K562 (cell line): ENCODE data around the gene C1orf116. TPM values are rescaled to one million over a fixed set of nuclear protein-coding genes. Genes with fewer than 3 reads are reported as not detected.

Experiments
- ATAC-seq: fragments of 200-7000 bp; cut with Tn5 transposase; 3 replicates; pipeline ENCODE4 v1.9.1; 2020; ENCODE audit warnings: moderate library complexity
- BruUV-seq: library from RNA; stranded (reverse); fragments of 400-500 nt; replicated peaks from 2 replicates; lab custom pipeline; 2021; lab: Mats Ljungman, UMichigan
- CTCF ChIA-PET: fragments of 300-600 bp; formaldehyde crosslinking; extraction: SDS; loops from one replicate; lab custom pipeline; 2021; ENCODE audit warnings: low intra/inter-chr PET ratio; lab: Yijun Ruan, JAX
- POLR2A ChIA-PET: fragments of 300-600, 350-650 bp; sonication (Branson Sonifier 250); formaldehyde crosslinking; extraction: SDS; loops from one replicate; lab custom pipeline; 2021; ENCODE audit warnings: antibody characterized with exemption, inconsistent platforms; lab: Yijun Ruan, JAX
- DNase-seq, 4 experiments: peaks; one replicate each; pipeline versions ENCODE4 v3.0.0 to v3.0.0-alpha.2; 2011 to 2018; ENCODE audit warnings: low spot score in 3 of 4, mixed read lengths in 3 of 4; ENCODE audit errors: extremely low read depth in 1 of 4
- FAIRE-seq: peaks from 2 replicates; lab custom pipeline; 2011; peaks lifted over from hg19 to GRCh38; lab: Jason Lieb, UNC
- H2AFZ ChIP-seq: 2 replicates; pipeline ENCODE4 v1.6.0; 2011; ENCODE audit warnings: low read depth, low read length, control low read depth, inconsistent platforms
- H3K27ac ChIP-seq: fragments of 200-600 bp; 3 replicates; pipeline ENCODE4 v1.8.0; 2011; ENCODE audit warnings: low read depth, mild to moderate bottlenecking, control low read depth, inconsistent platforms, low read length, moderate library complexity, mixed read lengths; ENCODE audit errors: extremely low read depth
- H3K27me3 ChIP-seq, 2 experiments: fragments of 300-600 bp in 1 of 2; 2 replicates in 1 of 2; 3 replicates in 1 of 2; pipeline versions ENCODE4 v1.6.0 to v1.8.0; 2011; ENCODE audit warnings: inconsistent platforms in 2 of 2, low read length in 2 of 2, mild to moderate bottlenecking in 1 of 2, mixed read lengths in 1 of 2, moderate library complexity in 1 of 2; ENCODE audit not compliant: control insufficient read depth in 2 of 2, insufficient read depth in 2 of 2
- H3K36me3 ChIP-seq: fragments of 300-600 bp; 3 replicates; pipeline ENCODE4 v1.8.0; 2011; ENCODE audit warnings: mild to moderate bottlenecking, low read length, inconsistent platforms; ENCODE audit not compliant: control insufficient read depth, insufficient read depth
- H3K4me1 ChIP-seq, 2 experiments: fragments of 200-600 bp in 1 of 2; replicated peaks in 1 of 2; 2 replicates in 1 of 2; 3 replicates in 1 of 2; pipeline versions ENCODE4 v1.5.1 to v1.8.0; 2011; ENCODE audit warnings: inconsistent platforms in 2 of 2, low read length in 2 of 2, mild to moderate bottlenecking in 1 of 2, mixed read lengths in 1 of 2, moderate library complexity in 1 of 2; ENCODE audit not compliant: control insufficient read depth in 2 of 2, insufficient read depth in 2 of 2
- H3K4me2 ChIP-seq: 2 replicates; pipeline ENCODE4 v1.6.1; 2011; ENCODE audit warnings: low read length, control low read depth, inconsistent platforms, mixed read lengths; ENCODE audit not compliant: insufficient read depth
- H3K4me3 ChIP-seq: fragments of 200-600 bp; sonication (generic), shearing (Covaris generic); 2 replicates; pipeline ENCODE4 v1.5.1; 2016; ENCODE audit warnings: control low read depth, inconsistent platforms
- H3K79me2 ChIP-seq: fragments of 200-600 bp; 3 replicates; pipeline ENCODE4 v1.8.0; 2011; ENCODE audit warnings: low read length, inconsistent platforms; ENCODE audit not compliant: control insufficient read depth, insufficient read depth
- H3K9ac ChIP-seq, 2 experiments: 2 replicates each; pipeline versions ENCODE4 v1.6.0 to v1.6.1; 2011; ENCODE audit warnings: low read depth in 2 of 2, low read length in 2 of 2, control low read depth in 1 of 2, inconsistent platforms in 1 of 2, mild to moderate bottlenecking in 1 of 2, mixed read lengths in 1 of 2; ENCODE audit not compliant: insufficient read depth in 1 of 2
- H3K9me1 ChIP-seq: one replicate; pipeline ENCODE4 v1.6.0; 2011; ENCODE audit warnings: inconsistent platforms, mild to moderate bottlenecking, low read length, moderate library complexity; ENCODE audit not compliant: control insufficient read depth, insufficient read depth
- H3K9me3 ChIP-seq: replicated peaks from 2 replicates; pipeline ENCODE4 v1.5.1; 2011; ENCODE audit warnings: low read depth, low read length, inconsistent platforms; ENCODE audit not compliant: control insufficient read depth, insufficient read depth
- H4K20me1 ChIP-seq: replicated peaks from 2 replicates; pipeline ENCODE4 v1.6.1; 2011; ENCODE audit warnings: low read length, inconsistent platforms, mixed read lengths; ENCODE audit not compliant: control insufficient read depth, insufficient read depth
- CCNT2 ChIP-seq: IDR thresholded peaks from 2 replicates; pipeline ENCODE4 v1.6.1; 2011; ENCODE audit warnings: borderline replicate concordance, low read depth, mild to moderate bottlenecking, moderate library complexity, mixed read lengths, low read length; ENCODE audit not compliant: insufficient read length; ENCODE audit errors: extremely low read depth
- MTA3 ChIP-seq: fragments of 450-650 bp; formaldehyde crosslinking; IDR thresholded peaks from 2 replicates; pipeline ENCODE4 v1.6.1; 2017; ENCODE audit warnings: mild to moderate bottlenecking, borderline replicate concordance
- TAF9B ChIP-seq: fragments of 450-650 bp; IDR thresholded peaks from 2 replicates; pipeline ENCODE4 v1.6.1; 2018; ENCODE audit warnings: mild to moderate bottlenecking; ENCODE audit not compliant: partially characterized antibody
- ZFP91 ChIP-seq: sonication (generic); formaldehyde crosslinking; IDR thresholded peaks from 2 replicates; pipeline ENCODE4 v1.8.0; 2022; ENCODE audit warnings: mild to moderate bottlenecking, missing genetic modification reagents
- ZNF740 ChIP-seq, 3 experiments: fragments of 200-800 bp in 1 of 3; sonication (Bioruptor generic) in 1 of 3; sonication (generic) in 1 of 3; formaldehyde crosslinking in 1 of 3; IDR thresholded peaks; 2 replicates each; pipeline versions ENCODE4 v1.6.1 to v1.8.0; 2016 to 2022; ENCODE audit warnings: mild to moderate bottlenecking in 2 of 3, missing compliant biosample characterization in 2 of 3, missing genetic modification characterization in 2 of 3, missing genetic modification reagents in 1 of 3
- WGBS: fragments of 100-300 bp; shearing (Covaris generic); methylation state at CpG from one replicate; pipeline ENCODE4 v1.1.6; 2016; ENCODE audit warnings: low coverage, mixed read lengths; ENCODE audit not compliant: insufficient coverage; ENCODE audit errors: missing lambda C conversion rate; 5-methylcytosine and 5-hydroxymethylcytosine counted together
- in situ Hi-C: fragments of 300-500 bp; cut with MboI; formaldehyde crosslinking; loops from 4 replicates; pipeline ENCODE4 v1.15.0; 2018; ENCODE audit warnings: inconsistent platforms, mixed read lengths
- intact Hi-C: fragments of 100-400 bp; cut with micrococcal nuclease; formaldehyde crosslinking; loops from 2 replicates; pipeline ENCODE4 v1.14.2; 2022
- polyA plus RNA-seq, 8 experiments: library from polyadenylated mRNA; depleted of rRNA in 4 of 8; stranded (reverse) in 5 of 8; unstranded in 3 of 8; fragments of >200 nt; fragmentation: Nextera tagmentation in 2 of 8; fragmentation: Illumina TruSeq in 1 of 8; extraction: Ambion mirVana in 2 of 8; extraction: Trizol in 1 of 8; gene quantifications; 2 replicates each; pipeline versions ENCODE4 v1.2.1 to v1.2.3, GENCODE V29; 2011 to 2014; ENCODE audit warnings: inconsistent platforms in 1 of 8, missing spikeins in 1 of 8
- total RNA-seq, 7 experiments: library from RNA; depleted of rRNA in 6 of 7; stranded (reverse); fragments of >200 nt in 6 of 7; fragmentation: Illumina TruSeq in 2 of 7; extraction: Trizol in 2 of 7; gene quantifications; 2 replicates each; pipeline versions ENCODE4 v1.2.1 to v1.2.3, GENCODE V29; 2011 to 2021; ENCODE audit warnings: low replicate concordance in 1 of 7
- TF ChIP-seq, protein P1 (sequence below): fragments of 450-650 bp; IDR thresholded peaks from 2 replicates; pipeline ENCODE4 v1.6.1; 2017; ENCODE audit warnings: antibody characterized with exemption, mild to moderate bottlenecking

Gene C1orf116
- total and polyA plus RNA-seq, 9 of the 15 experiments (the other 6 are each of a cell fraction or from before 2014, with no cell fraction given): 0.62 to 3.0 (median 0.95) TPM

- TF ChIP-seq ZFP91 (CRISPR knock-in tag): no peak
- no peak for TF ChIP-seq TAF9B
Measured at GRCh38 chr1:207076181-207076955, 43.8 kb upstream of the C1orf116 start (continued).

- Histone ChIP-seq H3K36me3 (peaks cover 39% of the 10 kb centered on the region; the same call in 2 of the 3 replicates), H3K9ac (no peak overlapping the region), H3K9me3 (no peaks in the 10 kb centered on the region), H4K20me1 (no peaks in the 10 kb centered on the region), H3K4me2 (no peak overlapping the region), H3K27me3 (no peaks in the 10 kb centered on the region), H3K27ac (no peak overlapping the region), H3K79me2 (no peaks in the 10 kb centered on the region), H2AFZ (no peak overlapping the region), H3K9me1 (no peaks in the 10 kb centered on the region), H3K4me3 (no peak overlapping the region), H3K4me1 (peaks cover 0 to 6% of the 10 kb centered on the region in 2 experiments; a peak in 2 of 5 replicates)
- WGBS: 65% methylated on average over 4 of the region's 4 CpGs
- BruUV-seq: no TSS peak
- ATAC-seq (no peak), FAIRE-seq (no peak), DNase-seq (no peak)
- intact Hi-C loops (loop anchor here (10.0 kb wide), 2 partner anchors 259 to 599 kb away; partner anchors contain the start of gene IKBKE), in situ Hi-C loops (loop anchor here (10.0 kb wide), 1 partner anchor 139 kb away; no protein-coding TSS in a partner anchor)
- ChIA-PET CTCF (no interaction called here), POLR2A (interaction anchor here (0.6 to 1.0 kb wide), 3 partner anchors 10 to 1981 kb away, joined by 3 read pairs; no protein-coding TSS in a partner anchor)
- TF ChIP-seq, protein P1, sequence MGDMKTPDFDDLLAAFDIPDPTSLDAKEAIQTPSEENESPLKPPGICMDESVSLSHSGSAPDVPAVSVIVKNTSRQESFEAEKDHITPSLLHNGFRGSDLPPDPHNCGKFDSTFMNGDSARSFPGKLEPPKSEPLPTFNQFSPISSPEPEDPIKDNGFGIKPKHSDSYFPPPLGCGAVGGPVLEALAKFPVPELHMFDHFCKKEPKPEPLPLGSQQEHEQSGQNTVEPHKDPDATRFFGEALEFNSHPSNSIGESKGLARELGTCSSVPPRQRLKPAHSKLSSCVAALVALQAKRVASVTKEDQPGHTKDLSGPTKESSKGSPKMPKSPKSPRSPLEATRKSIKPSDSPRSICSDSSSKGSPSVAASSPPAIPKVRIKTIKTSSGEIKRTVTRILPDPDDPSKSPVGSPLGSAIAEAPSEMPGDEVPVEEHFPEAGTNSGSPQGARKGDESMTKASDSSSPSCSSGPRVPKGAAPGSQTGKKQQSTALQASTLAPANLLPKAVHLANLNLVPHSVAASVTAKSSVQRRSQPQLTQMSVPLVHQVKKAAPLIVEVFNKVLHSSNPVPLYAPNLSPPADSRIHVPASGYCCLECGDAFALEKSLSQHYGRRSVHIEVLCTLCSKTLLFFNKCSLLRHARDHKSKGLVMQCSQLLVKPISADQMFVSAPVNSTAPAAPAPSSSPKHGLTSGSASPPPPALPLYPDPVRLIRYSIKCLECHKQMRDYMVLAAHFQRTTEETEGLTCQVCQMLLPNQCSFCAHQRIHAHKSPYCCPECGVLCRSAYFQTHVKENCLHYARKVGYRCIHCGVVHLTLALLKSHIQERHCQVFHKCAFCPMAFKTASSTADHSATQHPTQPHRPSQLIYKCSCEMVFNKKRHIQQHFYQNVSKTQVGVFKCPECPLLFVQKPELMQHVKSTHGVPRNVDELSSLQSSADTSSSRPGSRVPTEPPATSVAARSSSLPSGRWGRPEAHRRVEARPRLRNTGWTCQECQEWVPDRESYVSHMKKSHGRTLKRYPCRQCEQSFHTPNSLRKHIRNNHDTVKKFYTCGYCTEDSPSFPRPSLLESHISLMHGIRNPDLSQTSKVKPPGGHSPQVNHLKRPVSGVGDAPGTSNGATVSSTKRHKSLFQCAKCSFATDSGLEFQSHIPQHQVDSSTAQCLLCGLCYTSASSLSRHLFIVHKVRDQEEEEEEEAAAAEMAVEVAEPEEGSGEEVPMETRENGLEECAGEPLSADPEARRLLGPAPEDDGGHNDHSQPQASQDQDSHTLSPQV: no peak
- TF ChIP-seq CCNT2 (no peak), ZNF740 (CRISPR knock-in tag; IDR thresholded peaks at IDR 0.05) (no peak), ZNF740 (tag; IDR thresholded peaks at IDR 0.05) (no peak), MTA3 (no peak)
Measured at GRCh38 chr1:207073906-207074820, 41.6 kb upstream of the C1orf116 start.
